Activated T-helper 17 cell treated with anti-CD3 and anti-CD28 coated beads, Interleukin-2, amount 50 U/mL, for 72 hours (primary cell): ENCODE data around the gene PODXL. TPM values are rescaled to one million over a fixed set of nuclear protein-coding genes. Genes with fewer than 3 reads are reported as not detected.
A peak's percentile ranks its signal among the peaks of the same experiment; 100 is the strongest.
"Not testable (repeated sequence)": the region's sequence is repeated elsewhere in the genome, so short reads cannot be mapped to it uniquely, and the experiment has no call there.

ENCODE experiments used
- ATAC-seq: fragments of 150-1000 bp; cut with Tn5 transposase; replicated peaks from 2 replicates; pipeline ENCODE4 v1.10.0; 2021; ENCODE audit warnings: mild to moderate bottlenecking, moderate library complexity
- H3K27ac Mint-ChIP-seq: one replicate; pipeline ENCODE4 v1.8.0; 2022; ENCODE audit warnings: mixed read lengths
- H3K27me3 Mint-ChIP-seq: one replicate; pipeline ENCODE4 v1.8.0; 2022; ENCODE audit warnings: mixed read lengths
- H3K36me3 Mint-ChIP-seq: one replicate; pipeline ENCODE4 v1.8.0; 2022; ENCODE audit warnings: low read depth, mild to moderate bottlenecking, mixed read lengths
- H3K4me1 Mint-ChIP-seq: one replicate; pipeline ENCODE4 v1.8.0; 2022; ENCODE audit warnings: mixed read lengths
- H3K4me3 Mint-ChIP-seq: one replicate; pipeline ENCODE4 v1.8.0; 2022; ENCODE audit warnings: mild to moderate bottlenecking, mixed read lengths
- H3K9me3 Mint-ChIP-seq: one replicate; pipeline ENCODE4 v1.8.0; 2022; ENCODE audit warnings: mixed read lengths
- total RNA-seq, 2 donors: library from RNA; stranded (reverse); gene quantifications; one replicate each; pipeline ENCODE4 v1.2.3, GENCODE V29; 2022

The PODXL gene
- total RNA-seq, 2 donors from 2014 or later = 0.40 to 1.8 TPM

GRCh38 chr7:131489196-131489595 is 67.2 kb downstream of the PODXL start:
- Mint-ChIP-seq H3K27me3 (no peaks in the 10 kb centered on the region), H3K4me3 (no peak overlapping the region), H3K27ac (no peak overlapping the region), H3K4me1 (no peaks in the 10 kb centered on the region), H3K36me3 (peaks cover 40% of the 10 kb centered on the region), H3K9me3 (no peaks in the 10 kb centered on the region)
- no peak for ATAC-seq

GRCh38 chr7:131488361-131488760 is 68.1 kb downstream of the PODXL start:
- H3K27me3 Mint-ChIP-seq = no peaks in the 10 kb centered on the region
- ATAC-seq = no peak
- no peaks in the 10 kb centered on the region for H3K9me3 Mint-ChIP-seq
- no peak overlapping the region for H3K4me3 Mint-ChIP-seq
- no peaks in the 10 kb centered on the region for H3K4me1 Mint-ChIP-seq
- no peak overlapping the region for H3K27ac Mint-ChIP-seq
- H3K36me3 Mint-ChIP-seq = peaks cover 43% of the 10 kb centered on the region

- no peaks in the 10 kb centered on the region for H3K4me1 Mint-ChIP-seq
- no peaks in the 10 kb centered on the region for H3K9me3 Mint-ChIP-seq
- H3K27me3 Mint-ChIP-seq = no peaks in the 10 kb centered on the region
- ATAC-seq = peak; percentile 43
- no peak overlapping the region for H3K27ac Mint-ChIP-seq
- H3K4me3 Mint-ChIP-seq = no peak overlapping the region
- H3K36me3 Mint-ChIP-seq = peaks cover 46% of the 10 kb centered on the region
Observed at GRCh38 chr7:131487217-131487616, 69.2 kb downstream of the PODXL start.

GRCh38 chr7:131486346-131486745 is 70.1 kb downstream of the PODXL start:
- Mint-ChIP-seq H3K36me3 (peaks cover 46% of the 10 kb centered on the region), H3K27ac (no peak overlapping the region), H3K9me3 (no peaks in the 10 kb centered on the region), H3K27me3 (no peaks in the 10 kb centered on the region), H3K4me3 (no peak overlapping the region), H3K4me1 (no peaks in the 10 kb centered on the region)
- ATAC-seq = no peak

- Mint-ChIP-seq H3K4me3 (no peak overlapping the region), H3K4me1 (no peaks in the 10 kb centered on the region), H3K27ac (no peak overlapping the region)
Observed at GRCh38 chr7:131483586-131483985, 72.8 kb downstream of the PODXL start.

GRCh38 chr7:131482800-131483199 is 73.6 kb downstream of the PODXL start:
- Mint-ChIP-seq H3K4me1 (no peaks in the 10 kb centered on the region), H3K9me3 (no peaks in the 10 kb centered on the region), H3K4me3 (no peak overlapping the region), H3K27me3 (no peaks in the 10 kb centered on the region), H3K27ac (no peak overlapping the region), H3K36me3 (peaks cover 41% of the 10 kb centered on the region)
- no peak for ATAC-seq

More at GRCh38 chr7:131483586-131483985, 72.8 kb downstream of the PODXL start:
- peaks cover 39% of the 10 kb centered on the region for H3K36me3 Mint-ChIP-seq
- ATAC-seq = no peak
- H3K27me3 Mint-ChIP-seq = no peaks in the 10 kb centered on the region
- H3K9me3 Mint-ChIP-seq = no peaks in the 10 kb centered on the region

GRCh38 chr7:131480384-131481315 is 75.8 kb downstream of the PODXL start:
- Mint-ChIP-seq H3K4me1 (no peaks in the 10 kb centered on the region), H3K27me3 (no peaks in the 10 kb centered on the region), H3K9me3 (no peaks in the 10 kb centered on the region), H3K36me3 (peaks cover 48% of the 10 kb centered on the region), H3K27ac (no peak overlapping the region), H3K4me3 (no peak overlapping the region)
- ATAC-seq = no peak

- no peak for ATAC-seq
- H3K36me3 Mint-ChIP-seq = peaks cover 64% of the 10 kb centered on the region
- H3K27me3 Mint-ChIP-seq = no peaks in the 10 kb centered on the region
- H3K9me3 Mint-ChIP-seq = no peaks in the 10 kb centered on the region
- H3K4me1 Mint-ChIP-seq = no peaks in the 10 kb centered on the region
- H3K4me3 Mint-ChIP-seq = no peak overlapping the region
- no peak overlapping the region for H3K27ac Mint-ChIP-seq
Observed at GRCh38 chr7:131476740-131477139, 79.7 kb downstream of the PODXL start.

- no peak for ATAC-seq
- Mint-ChIP-seq H3K4me1 (peaks cover 10% of the 10 kb centered on the region), H3K27ac (no peak overlapping the region), H3K27me3 (no peaks in the 10 kb centered on the region), H3K4me3 (no peak overlapping the region), H3K9me3 (no peaks in the 10 kb centered on the region), H3K36me3 (peaks cover 94% of the 10 kb centered on the region)
Observed at GRCh38 chr7:131471250-131472004, 85.0 kb downstream of the PODXL start.

- Mint-ChIP-seq H3K27ac (peak overlapping the region; percentile 1), H3K36me3 (peaks cover 92% of the 10 kb centered on the region), H3K4me1 (peaks cover 10% of the 10 kb centered on the region), H3K9me3 (no peaks in the 10 kb centered on the region), H3K4me3 (no peak overlapping the region), H3K27me3 (no peaks in the 10 kb centered on the region)
- no peak for ATAC-seq
Observed at GRCh38 chr7:131467788-131468187, 88.6 kb downstream of the PODXL start.

GRCh38 chr7:131466735-131467365 is 89.6 kb downstream of the PODXL start:
- Mint-ChIP-seq H3K4me3 (no peak overlapping the region), H3K27ac (peak overlapping the region; percentile 1), H3K9me3 (no peaks in the 10 kb centered on the region), H3K36me3 (peaks cover 92% of the 10 kb centered on the region), H3K4me1 (peaks cover 10% of the 10 kb centered on the region), H3K27me3 (no peaks in the 10 kb centered on the region)
- ATAC-seq = no peak

- H3K4me3 Mint-ChIP-seq = not testable (repeated sequence)
Observed at GRCh38 chr7:131462715-131463114, 93.7 kb downstream of the PODXL start.

GRCh38 chr7:131462059-131462458 is 94.4 kb downstream of the PODXL start:
- no peak for ATAC-seq
- H3K9me3 Mint-ChIP-seq = no peaks in the 10 kb centered on the region
- H3K4me3 Mint-ChIP-seq = no peak overlapping the region
- peaks cover 78% of the 10 kb centered on the region for H3K36me3 Mint-ChIP-seq
- H3K27ac Mint-ChIP-seq = no peak overlapping the region
- no peaks in the 10 kb centered on the region for H3K27me3 Mint-ChIP-seq
- peaks cover 6% of the 10 kb centered on the region for H3K4me1 Mint-ChIP-seq

More at GRCh38 chr7:131462715-131463114, 93.7 kb downstream of the PODXL start:
- H3K27me3 Mint-ChIP-seq, ATAC-seq, H3K27ac Mint-ChIP-seq, H3K4me1 Mint-ChIP-seq, H3K9me3 Mint-ChIP-seq: not testable (repeated sequence)
- H3K36me3 Mint-ChIP-seq = peaks cover 80% of the 10 kb centered on the region

- H3K27me3 Mint-ChIP-seq = no peaks in the 10 kb centered on the region
- H3K27ac Mint-ChIP-seq = peak overlapping the region; percentile 44
Observed at GRCh38 chr7:131459256-131459655, 97.2 kb downstream of the PODXL start.

More at GRCh38 chr7:131459256-131459655, 97.2 kb downstream of the PODXL start:
- Mint-ChIP-seq H3K4me3 (no peak overlapping the region), H3K9me3 (no peaks in the 10 kb centered on the region), H3K4me1 (peaks cover 6% of the 10 kb centered on the region), H3K36me3 (peaks cover 77% of the 10 kb centered on the region)
- no peak for ATAC-seq
